ENCODE measurements around the gene GPR158.
"Not testable (repeated sequence)": the region's sequence is repeated elsewhere in the genome, so short reads cannot be mapped to it uniquely, and the experiment has no call there.

DNA sequence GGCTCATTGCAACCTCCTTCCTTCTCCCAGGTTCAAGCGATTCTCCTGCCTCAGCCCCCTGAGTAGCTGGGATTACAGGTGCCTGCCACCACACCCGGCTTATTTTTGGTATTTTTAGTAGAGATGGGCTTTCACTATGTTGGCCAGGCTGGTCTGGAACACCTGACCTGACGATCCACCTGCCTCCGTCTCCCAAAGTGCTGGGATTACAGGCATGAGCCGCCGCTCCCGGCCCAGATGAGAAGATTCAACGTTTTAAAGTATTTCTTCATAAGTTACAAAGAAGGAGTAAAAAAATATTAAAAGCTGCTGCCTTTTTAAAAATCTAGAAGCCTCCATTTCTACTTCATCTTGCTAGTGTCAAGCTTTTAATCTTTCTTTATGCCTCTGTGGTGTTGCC is 208.1 kb downstream of the GPR158 start:
- TF ChIP-seq, protein P1, sequence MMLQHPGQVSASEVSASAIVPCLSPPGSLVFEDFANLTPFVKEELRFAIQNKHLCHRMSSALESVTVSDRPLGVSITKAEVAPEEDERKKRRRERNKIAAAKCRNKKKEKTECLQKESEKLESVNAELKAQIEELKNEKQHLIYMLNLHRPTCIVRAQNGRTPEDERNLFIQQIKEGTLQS (IDR thresholded peaks at IDR 0.05; ENCODE audit: insufficient read depth, low read depth, low read length), result not testable (repeated sequence)
- TF ChIP-seq, protein P2, sequence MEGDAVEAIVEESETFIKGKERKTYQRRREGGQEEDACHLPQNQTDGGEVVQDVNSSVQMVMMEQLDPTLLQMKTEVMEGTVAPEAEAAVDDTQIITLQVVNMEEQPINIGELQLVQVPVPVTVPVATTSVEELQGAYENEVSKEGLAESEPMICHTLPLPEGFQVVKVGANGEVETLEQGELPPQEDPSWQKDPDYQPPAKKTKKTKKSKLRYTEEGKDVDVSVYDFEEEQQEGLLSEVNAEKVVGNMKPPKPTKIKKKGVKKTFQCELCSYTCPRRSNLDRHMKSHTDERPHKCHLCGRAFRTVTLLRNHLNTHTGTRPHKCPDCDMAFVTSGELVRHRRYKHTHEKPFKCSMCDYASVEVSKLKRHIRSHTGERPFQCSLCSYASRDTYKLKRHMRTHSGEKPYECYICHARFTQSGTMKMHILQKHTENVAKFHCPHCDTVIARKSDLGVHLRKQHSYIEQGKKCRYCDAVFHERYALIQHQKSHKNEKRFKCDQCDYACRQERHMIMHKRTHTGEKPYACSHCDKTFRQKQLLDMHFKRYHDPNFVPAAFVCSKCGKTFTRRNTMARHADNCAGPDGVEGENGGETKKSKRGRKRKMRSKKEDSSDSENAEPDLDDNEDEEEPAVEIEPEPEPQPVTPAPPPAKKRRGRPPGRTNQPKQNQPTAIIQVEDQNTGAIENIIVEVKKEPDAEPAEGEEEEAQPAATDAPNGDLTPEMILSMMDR (IDR thresholded peaks at IDR 0.05; ENCODE audit: control extremely low read depth in 1 of 3, insufficient read depth in 1 of 3, low read depth in 1 of 3, low read length in 3 of 3), result not testable (repeated sequence)
- TF ChIP-seq CREB1 (IDR thresholded peaks at IDR 0.05); RAD21 (IDR thresholded peaks at IDR 0.05 in 1 of 2, conservative IDR thresholded peaks at IDR 0.05 in 1 of 2; ENCODE audit: low read depth in 2 of 2, low read length in 2 of 2); NRF1 (IDR thresholded peaks at IDR 0.05; ENCODE audit: low read depth, low read length); CEBPB (IDR thresholded peaks at IDR 0.05; ENCODE audit: low read depth, low read length); POLR2A (IDR thresholded peaks at IDR 0.05; ENCODE audit: control extremely low read depth in 1 of 2, low read depth in 2 of 2, low read length in 2 of 2); POLR2AphosphoS5 (IDR thresholded peaks at IDR 0.05; ENCODE audit: low read depth, low read length); JUN (IDR thresholded peaks at IDR 0.05; ENCODE audit: low read depth, low read length); SRF (IDR thresholded peaks at IDR 0.05; ENCODE audit: low read depth, low read length); EGR1 (IDR thresholded peaks at IDR 0.05; ENCODE audit: borderline replicate concordance, low read depth, low read length); EZH2 (IDR thresholded peaks at IDR 0.05; ENCODE audit: low read depth, low read length, severe bottlenecking): not testable (repeated sequence)
- TF ChIP-seq, protein P3, sequence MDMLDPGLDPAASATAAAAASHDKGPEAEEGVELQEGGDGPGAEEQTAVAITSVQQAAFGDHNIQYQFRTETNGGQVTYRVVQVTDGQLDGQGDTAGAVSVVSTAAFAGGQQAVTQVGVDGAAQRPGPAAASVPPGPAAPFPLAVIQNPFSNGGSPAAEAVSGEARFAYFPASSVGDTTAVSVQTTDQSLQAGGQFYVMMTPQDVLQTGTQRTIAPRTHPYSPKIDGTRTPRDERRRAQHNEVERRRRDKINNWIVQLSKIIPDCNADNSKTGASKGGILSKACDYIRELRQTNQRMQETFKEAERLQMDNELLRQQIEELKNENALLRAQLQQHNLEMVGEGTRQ (IDR thresholded peaks at IDR 0.05; ENCODE audit: low read length), result not testable (repeated sequence)
